Suppressor macrophage treated with lipopolysaccharide for 1 hour (primary cell): ENCODE measurements around the gene ANKFY1.
A peak's percentile ranks its signal among the peaks of the same experiment; 100 is the strongest.
"Not testable (repeated sequence)": the region's sequence is repeated elsewhere in the genome, so short reads cannot be mapped to it uniquely, and the experiment has no call there.

Experiments
- DNase-seq, 3 donors: peaks; one replicate each; pipeline ENCODE4 v3.0.0-alpha.2; 2020 to 2022

Gene ANKFY1

DNA sequence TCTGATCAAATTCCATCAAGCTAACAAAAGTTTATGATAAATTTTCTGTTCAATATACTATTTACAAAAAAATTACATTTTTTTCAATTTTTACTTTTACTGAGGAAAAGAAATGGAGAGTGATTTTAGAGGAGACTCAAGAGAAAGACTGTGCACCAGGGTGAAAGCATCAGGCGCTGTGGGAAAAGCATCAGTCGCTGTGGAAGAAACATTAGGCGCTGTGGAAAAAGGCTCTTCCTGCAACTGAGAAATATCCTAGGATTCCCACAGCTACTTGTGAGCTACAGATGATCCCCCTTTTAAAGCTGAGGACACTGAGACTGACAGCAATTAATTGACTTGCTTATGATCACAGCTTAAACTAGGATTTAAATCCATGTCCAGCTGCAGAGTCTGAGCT, 4.9 kb downstream of the ANKFY1 start:
- DNase-seq, result no peak

- DNase-seq, result peak; percentile 6 to 30 (median 26)
These were observed 6.8 kb downstream of the ANKFY1 start for GRCh38 chr17:4256952-4257351.

- not testable (repeated sequence) for DNase-seq
These were observed 8.5 kb downstream of the ANKFY1 start for GRCh38 chr17:4255271-4255670.

DNA sequence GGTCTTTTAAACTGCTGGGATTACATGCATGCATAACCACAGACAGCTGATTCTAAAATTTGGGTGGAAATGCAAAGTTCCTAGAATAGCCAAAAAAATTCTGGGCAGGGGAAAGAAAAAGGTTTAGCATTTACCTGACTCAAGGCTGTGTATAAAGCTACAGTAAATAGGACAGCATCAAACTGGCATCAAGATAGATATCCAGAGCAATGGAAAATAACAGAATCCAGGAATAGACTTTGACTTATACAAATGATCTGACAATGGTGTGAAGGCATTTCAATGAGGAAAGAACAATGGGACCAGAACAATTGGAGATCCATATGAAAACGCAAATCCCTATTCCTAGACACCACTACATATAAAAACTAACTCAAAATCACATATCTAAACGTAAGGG, 12.9 kb downstream of the ANKFY1 start:
- no peak for DNase-seq

GRCh38 chr17:4249452-4250029, 14.2 kb downstream of the ANKFY1 start:
- peak; percentile 46 to 60 (median 55) for DNase-seq

DNA sequence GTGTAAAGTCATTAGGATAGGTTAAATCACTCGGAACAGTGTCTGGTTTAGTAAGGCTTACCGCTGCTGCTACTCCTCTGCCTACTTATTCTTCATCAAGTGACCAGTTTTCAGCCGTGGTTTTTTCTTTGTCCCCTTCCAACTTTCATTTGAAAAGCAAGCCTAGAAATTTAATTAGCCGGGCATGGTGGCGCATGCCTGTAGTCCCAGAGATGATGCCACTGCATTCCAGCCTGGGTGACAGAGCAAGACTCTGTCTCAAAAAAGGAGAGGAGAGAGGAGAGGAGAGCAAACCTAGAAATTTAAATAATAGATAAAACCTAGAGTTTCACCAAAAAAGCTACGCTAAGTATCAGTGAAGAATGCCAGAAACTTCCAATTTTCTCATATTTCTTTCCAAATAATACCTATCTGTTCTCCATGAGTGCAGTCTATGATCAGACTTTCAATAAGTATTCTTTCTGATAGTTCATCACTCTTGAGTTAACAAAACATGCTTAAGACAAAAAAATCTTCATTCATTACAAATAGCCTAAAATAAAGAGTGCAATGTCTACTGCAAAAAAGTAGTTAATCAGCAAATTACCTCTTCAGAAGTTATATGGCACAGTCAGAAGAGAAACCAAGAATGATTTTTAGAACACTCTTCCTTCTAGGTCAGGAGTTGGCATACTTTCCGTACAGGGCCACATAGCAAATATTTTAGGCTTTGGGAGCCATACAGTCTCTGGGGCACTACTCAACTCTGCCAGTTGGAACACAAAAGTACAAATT, 15.1 kb downstream of the ANKFY1 start:
- no peak for DNase-seq

DNA sequence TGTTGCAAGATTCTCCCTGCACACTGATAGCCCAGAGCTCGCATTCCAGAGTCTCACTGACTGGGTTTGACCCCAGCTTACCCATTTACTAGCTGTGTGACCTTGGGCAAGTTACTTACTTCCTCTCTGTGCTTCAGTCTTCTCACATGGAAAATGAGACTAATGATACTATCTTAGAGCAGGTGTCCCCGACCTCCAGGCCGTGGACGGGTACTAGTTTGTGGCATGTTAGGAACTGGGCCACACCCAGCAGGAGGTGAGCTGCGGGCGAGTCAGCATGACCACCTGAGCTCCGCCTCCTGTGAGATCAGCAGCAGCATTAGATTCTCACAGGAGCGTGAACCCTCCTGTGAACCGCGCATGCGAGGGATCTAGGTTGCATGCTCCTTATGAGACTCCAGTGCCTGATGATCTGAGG, 15.8 kb downstream of the ANKFY1 start:
- no peak for DNase-seq

- DNase-seq, result no peak
These were observed 16.3 kb downstream of the ANKFY1 start for GRCh38 chr17:4247361-4247970.

GRCh38 chr17:4246674-4247073, 17.1 kb downstream of the ANKFY1 start:
- no peak for DNase-seq

- DNase-seq, result no peak
These were observed 22.2 kb downstream of the ANKFY1 start for GRCh38 chr17:4241535-4241934.

DNA sequence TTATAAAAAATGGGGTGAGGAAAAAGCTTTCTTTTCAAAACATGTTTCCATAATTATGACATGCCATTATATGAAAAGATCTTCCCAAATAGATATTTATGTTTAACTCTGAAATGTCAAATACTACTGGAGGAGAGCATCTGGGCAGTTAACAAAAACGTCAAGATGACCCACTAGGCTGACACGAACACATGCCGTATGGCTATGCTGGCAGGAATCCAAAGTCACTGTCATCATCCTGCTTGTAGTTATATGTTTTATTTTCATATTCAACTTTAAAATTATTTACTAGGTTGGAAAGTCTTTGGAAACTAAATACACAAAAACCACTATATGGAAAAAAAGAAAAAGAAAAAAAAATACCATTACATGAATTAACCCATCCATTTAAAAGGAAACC, 27.3 kb downstream of the ANKFY1 start:
- DNase-seq, result no peak

- no peak for DNase-seq
These were observed 28.2 kb downstream of the ANKFY1 start for GRCh38 chr17:4235372-4236279.

GRCh38 chr17:4234401-4234800, 29.4 kb downstream of the ANKFY1 start:
- no peak for DNase-seq

- DNase-seq, result no peak
These were observed 30.0 kb downstream of the ANKFY1 start for GRCh38 chr17:4233668-4234258.

DNA sequence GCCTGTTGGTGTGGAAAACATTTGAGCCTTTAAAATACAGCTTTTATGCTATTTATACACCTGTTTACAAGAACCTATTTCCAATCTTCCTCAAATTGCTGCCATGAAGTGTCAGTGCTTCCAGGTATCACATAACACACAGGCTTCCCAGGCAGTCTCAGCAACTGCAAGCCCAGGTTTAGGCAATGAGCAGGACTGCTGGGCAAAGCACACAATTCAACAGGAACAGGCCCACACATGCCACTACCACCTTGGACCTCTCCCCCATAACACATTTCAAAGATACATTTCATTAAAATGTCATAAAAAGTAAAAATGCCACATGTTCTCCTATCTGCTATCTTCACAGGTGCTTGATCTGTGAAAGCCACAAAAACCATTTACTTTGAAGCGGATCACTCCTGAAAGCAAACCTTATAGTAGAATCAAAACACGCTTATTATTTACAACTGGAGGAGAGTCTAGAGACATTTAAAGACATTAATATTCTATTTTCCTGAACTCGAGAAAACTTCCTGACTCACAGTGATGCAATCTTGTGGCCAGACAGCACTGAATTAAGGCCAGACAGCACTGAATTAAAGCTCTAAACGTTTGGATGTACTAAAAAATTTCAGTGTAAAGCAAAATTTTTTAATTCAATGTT, 31.5 kb downstream of the ANKFY1 start:
- DNase-seq, result no peak

DNA sequence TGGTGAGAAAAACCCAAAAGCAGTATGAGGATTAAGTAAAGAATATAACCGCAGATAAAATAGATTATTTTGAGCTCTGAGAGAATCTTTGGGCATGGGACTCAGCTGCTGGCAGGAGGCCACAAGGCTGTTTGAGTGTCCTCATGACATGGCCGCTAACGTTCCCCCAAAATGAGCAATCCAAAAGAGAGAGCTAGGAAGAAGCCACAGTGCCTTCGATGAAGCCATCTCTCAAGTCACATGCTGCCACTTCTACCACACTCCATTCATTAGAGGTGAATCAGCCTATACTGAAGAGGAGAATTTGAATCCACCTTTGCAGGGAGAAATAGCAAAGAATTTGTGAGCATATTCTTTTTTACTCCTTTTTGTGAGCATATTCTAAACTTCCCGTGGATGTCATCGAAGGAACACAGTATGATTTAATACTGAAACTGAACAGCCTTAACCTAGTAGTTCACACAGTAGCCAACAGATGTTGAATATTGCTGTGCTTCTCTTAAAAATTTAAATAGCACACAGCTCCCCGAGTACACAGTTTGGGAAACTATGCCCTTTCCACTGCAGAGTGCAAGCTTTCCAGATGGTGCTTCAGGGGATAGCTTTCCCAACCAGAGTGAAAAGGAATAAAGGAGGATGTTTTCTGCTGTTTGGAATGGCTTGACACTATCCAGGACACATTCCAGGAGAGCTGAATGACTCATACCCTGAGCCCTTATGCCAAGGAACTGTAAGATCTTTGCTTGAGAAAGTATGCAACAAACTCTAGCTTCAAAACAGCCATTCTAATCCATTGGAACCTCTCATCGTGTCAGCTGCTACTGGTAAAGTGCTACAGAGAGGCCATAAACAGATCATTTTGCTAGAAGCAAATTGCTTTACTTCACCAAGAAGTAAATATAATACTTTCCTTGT, 33.9 kb downstream of the ANKFY1 start:
- DNase-seq, result no peak

DNA sequence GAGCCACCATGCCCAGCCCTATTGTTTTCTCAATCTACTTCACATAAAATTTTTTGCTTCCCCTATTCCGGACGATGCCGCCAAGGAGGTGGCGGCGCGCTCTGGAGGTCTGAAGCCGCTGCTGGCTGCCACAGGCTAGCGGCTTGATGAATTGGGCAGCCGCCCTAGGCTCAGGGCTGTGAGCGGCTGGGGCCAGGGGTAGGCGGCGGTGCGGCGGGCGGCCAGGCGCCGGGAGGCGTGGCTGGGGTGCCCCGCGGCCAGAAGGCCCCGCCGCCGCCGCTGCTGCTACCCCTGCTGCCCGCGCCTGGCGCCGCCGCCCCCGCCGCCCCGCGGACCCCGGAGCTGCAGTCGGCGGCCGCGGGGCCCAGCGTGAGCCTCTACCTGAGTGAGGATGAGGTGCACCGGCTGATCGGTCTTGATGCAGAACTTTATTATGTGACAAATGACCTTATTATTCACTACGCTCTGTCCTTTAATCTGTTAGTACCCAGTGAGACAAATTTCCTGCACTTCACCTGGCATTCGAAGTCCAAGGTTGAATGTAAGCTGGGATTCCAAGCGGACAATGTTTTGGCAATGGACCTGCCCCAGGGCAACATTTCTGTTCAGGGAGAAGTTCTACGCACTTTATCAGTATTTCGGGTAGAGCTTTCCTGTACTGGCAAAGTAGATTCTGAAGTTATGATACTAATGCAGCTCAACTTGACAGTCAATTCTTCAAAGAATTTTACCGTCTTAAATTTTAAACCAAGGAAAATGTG, 41.7 kb downstream of the ANKFY1 start:
- no peak for DNase-seq

- DNase-seq, result no peak
These were observed 42.6 kb downstream of the ANKFY1 start for GRCh38 chr17:4221163-4221562.

DNA sequence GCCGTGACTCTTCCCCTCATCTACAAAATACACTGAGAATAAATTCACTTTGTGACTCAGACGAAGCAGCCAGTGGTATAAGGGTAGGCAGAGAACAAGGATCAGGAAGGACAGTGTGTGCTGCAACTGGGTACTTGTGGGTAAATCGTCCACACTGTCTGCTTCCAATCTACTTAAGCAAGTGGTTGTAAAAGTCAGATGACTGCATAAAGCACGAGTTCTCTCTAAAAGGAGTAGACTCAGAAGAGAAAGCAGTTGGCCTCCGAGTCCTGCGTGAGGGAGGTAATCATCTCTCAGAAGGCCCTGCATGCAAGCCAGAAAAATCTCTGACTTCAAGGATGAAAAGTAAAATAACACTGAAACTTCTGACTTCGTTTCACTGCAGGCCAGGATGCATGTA, 43.1 kb downstream of the ANKFY1 start:
- no peak for DNase-seq

- no peak for DNase-seq
These were observed 44.5 kb downstream of the ANKFY1 start for GRCh38 chr17:4219241-4219640.
